Measurements from ENCODE around the gene SLC9A2. TPM values are rescaled to one million over a fixed set of nuclear protein-coding genes. Genes with fewer than 3 reads are reported as not detected.
A peak's percentile ranks its signal among the peaks of the same experiment; 100 is the strongest.

Gene SLC9A2
- total RNA-seq, 1 donor from 2014 or later, result not detected

- DNase-seq (no peak), ATAC-seq (ENCODE audit: low read depth) (no peak)
- peaks cover 2% of the 10 kb centered on the region for H3K9me3 Mint-ChIP-seq
- no peaks in the 10 kb centered on the region for H3K27me3 Mint-ChIP-seq
- peaks cover 35% of the 10 kb centered on the region for H3K4me1 Mint-ChIP-seq
- TF ChIP-seq, protein P1, sequence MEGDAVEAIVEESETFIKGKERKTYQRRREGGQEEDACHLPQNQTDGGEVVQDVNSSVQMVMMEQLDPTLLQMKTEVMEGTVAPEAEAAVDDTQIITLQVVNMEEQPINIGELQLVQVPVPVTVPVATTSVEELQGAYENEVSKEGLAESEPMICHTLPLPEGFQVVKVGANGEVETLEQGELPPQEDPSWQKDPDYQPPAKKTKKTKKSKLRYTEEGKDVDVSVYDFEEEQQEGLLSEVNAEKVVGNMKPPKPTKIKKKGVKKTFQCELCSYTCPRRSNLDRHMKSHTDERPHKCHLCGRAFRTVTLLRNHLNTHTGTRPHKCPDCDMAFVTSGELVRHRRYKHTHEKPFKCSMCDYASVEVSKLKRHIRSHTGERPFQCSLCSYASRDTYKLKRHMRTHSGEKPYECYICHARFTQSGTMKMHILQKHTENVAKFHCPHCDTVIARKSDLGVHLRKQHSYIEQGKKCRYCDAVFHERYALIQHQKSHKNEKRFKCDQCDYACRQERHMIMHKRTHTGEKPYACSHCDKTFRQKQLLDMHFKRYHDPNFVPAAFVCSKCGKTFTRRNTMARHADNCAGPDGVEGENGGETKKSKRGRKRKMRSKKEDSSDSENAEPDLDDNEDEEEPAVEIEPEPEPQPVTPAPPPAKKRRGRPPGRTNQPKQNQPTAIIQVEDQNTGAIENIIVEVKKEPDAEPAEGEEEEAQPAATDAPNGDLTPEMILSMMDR (IDR thresholded peaks at IDR 0.05), result no peak
- peak overlapping the region; percentile 85 for H3K27ac Mint-ChIP-seq
- H3K4me3 Mint-ChIP-seq, result peak overlapping the region; percentile 97
- intact Hi-C loops (cut with micrococcal nuclease), result no loop called here
- ChIA-PET POLR2A (interaction anchor here (1.5 kb wide), 1 partner anchor 16 kb away, joined by 5 read pairs; no protein-coding TSS in a partner anchor), CTCF (interaction anchor here (1.0 to 2.9 kb wide), 3 partner anchors 14 to 18 kb away, joined by 3 to 18 read pairs (median 3); no protein-coding TSS in a partner anchor)
- peaks cover 4% of the 10 kb centered on the region for H3K36me3 Mint-ChIP-seq (ENCODE audit: low read depth)
Measured at GRCh38 chr2:102737431-102737830, 118.1 kb downstream of the SLC9A2 start.

DNA sequence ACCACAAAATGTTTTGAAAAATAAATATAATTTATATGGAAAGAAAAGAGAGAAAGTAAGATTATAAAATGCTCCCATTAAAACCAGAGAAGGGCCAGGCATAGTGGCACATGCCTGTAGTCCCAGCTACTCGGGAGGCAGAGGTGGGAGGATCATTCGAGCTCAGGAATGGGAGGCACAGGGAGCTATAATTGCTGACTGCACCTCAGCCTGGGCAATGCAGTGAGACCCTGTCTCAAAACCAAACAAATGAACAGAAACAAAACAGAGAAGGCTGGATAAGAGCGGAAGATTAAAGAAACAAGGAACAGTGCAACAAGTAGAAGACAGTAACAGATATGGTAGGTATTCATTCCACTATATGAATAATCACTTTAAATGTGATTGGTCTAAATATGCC, 123.9 kb downstream of the SLC9A2 start:
- ChIA-PET CTCF (interaction anchor here (0.8 to 1.1 kb wide), 2 partner anchors 10 to 12 kb away, joined by 3 to 4 read pairs; no protein-coding TSS in a partner anchor), POLR2A (no interaction called here)
- Mint-ChIP-seq H3K4me1 (no peaks in the 10 kb centered on the region), H3K9me3 (peaks cover 5% of the 10 kb centered on the region), H3K36me3 (ENCODE audit: low read depth) (peaks cover 6% of the 10 kb centered on the region), H3K27ac (no peak overlapping the region), H3K27me3 (no peaks in the 10 kb centered on the region), H3K4me3 (no peak overlapping the region)
- intact Hi-C loops (cut with micrococcal nuclease), result no loop called here
- no peak for ATAC-seq (ENCODE audit: low read depth)
- no peak for DNase-seq
- TF ChIP-seq, protein P1 (IDR thresholded peaks at IDR 0.05), result no peak

- peaks cover 5% of the 10 kb centered on the region for H3K36me3 Mint-ChIP-seq (ENCODE audit: low read depth)
- H3K4me3 Mint-ChIP-seq, result no peak overlapping the region
- ChIA-PET CTCF (no interaction called here), POLR2A (no interaction called here)
- no peak overlapping the region for H3K27ac Mint-ChIP-seq
- peaks cover 2% of the 10 kb centered on the region for H3K9me3 Mint-ChIP-seq
- peaks cover 6% of the 10 kb centered on the region for H3K4me1 Mint-ChIP-seq
- ATAC-seq (ENCODE audit: low read depth) (no peak), DNase-seq (no peak)
- TF ChIP-seq, protein P1 (IDR thresholded peaks at IDR 0.05), result no peak
- no peaks in the 10 kb centered on the region for H3K27me3 Mint-ChIP-seq
- intact Hi-C loops (cut with micrococcal nuclease), result no loop called here
Measured at GRCh38 chr2:102748107-102748506, 128.8 kb downstream of the SLC9A2 start.

- Mint-ChIP-seq H3K36me3 (ENCODE audit: low read depth) (peaks cover 5% of the 10 kb centered on the region), H3K27ac (no peak overlapping the region), H3K27me3 (no peaks in the 10 kb centered on the region), H3K4me1 (peaks cover 6% of the 10 kb centered on the region), H3K4me3 (no peak overlapping the region), H3K9me3 (peaks cover 2% of the 10 kb centered on the region)
- DNase-seq (no peak), ATAC-seq (ENCODE audit: low read depth) (no peak)
- TF ChIP-seq, protein P1 (IDR thresholded peaks at IDR 0.05), result no peak
- ChIA-PET POLR2A (no interaction called here), CTCF (no interaction called here)
- intact Hi-C loops (cut with micrococcal nuclease), result no loop called here
Measured at GRCh38 chr2:102749938-102750337, 130.6 kb downstream of the SLC9A2 start.

DNA sequence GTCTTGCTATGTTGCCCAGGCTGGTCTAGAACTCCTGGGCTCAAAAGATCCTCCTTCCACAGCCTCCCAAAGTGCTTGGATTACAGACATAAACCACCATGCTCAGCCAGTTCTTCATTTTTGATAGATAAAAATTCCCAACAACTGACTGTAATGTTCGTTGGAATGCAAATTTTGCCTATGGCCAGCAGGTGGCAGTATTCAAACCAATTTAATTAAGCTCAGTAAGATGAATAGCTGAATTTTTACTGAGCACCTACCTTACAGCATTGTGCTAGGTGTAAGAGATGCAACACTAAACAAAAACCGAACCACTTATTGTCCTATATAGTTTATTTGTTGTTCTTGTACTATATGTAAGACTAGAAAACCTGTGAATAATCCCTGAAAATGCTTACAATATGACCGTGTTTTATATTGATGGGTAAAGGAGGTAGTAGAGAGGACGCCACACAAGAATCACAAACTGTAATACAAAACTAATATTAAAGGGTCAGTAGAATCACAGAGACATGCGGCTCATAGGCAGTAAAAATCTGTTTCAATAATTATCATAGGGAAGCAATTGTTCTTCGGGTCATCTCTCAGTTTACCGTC, 134.3 kb downstream of the SLC9A2 start:
- no peaks in the 10 kb centered on the region for H3K9me3 Mint-ChIP-seq
- H3K4me1 Mint-ChIP-seq, result peaks cover 6% of the 10 kb centered on the region
- ChIA-PET CTCF (interaction anchor here (0.9 to 2.1 kb wide), 13 partner anchors 9 to 53 kb away, joined by 3 to 26 read pairs (median 4); partner anchors contain the start of gene TMEM182), POLR2A (interaction anchor here (1.3 kb wide), 1 partner anchor 17 kb away, joined by 5 read pairs; a partner anchor contains a TSS)
- no peaks in the 10 kb centered on the region for H3K27me3 Mint-ChIP-seq
- intact Hi-C loops (cut with micrococcal nuclease), result loop anchor here (2.0 kb wide), 1 partner anchor 53 kb away; no protein-coding TSS in a partner anchor
- DNase-seq (no peak), ATAC-seq (ENCODE audit: low read depth) (no peak)
- H3K4me3 Mint-ChIP-seq, result no peak overlapping the region
- TF ChIP-seq, protein P1 (IDR thresholded peaks at IDR 0.05), result peak; percentile 89
- H3K27ac Mint-ChIP-seq, result no peak overlapping the region
- peaks cover 3% of the 10 kb centered on the region for H3K36me3 Mint-ChIP-seq (ENCODE audit: low read depth)

Measured in activated B cell treated with CpG ODN at 0.5 μM for 24 hours (primary cell).